ENCODE results near the gene SGPP1.
"Not testable (repeated sequence)": the region's sequence is repeated elsewhere in the genome, so short reads cannot be mapped to it uniquely, and the experiment has no call there.

SGPP1 gene

GRCh38 chr14:63725786-63726460, 1.9 kb downstream of the SGPP1 start:
- no peak for DNase-seq

GRCh38 chr14:63717702-63718101, 10.2 kb downstream of the SGPP1 start:
- DNase-seq, result no peak

GRCh38 chr14:63715360-63715759, 12.5 kb downstream of the SGPP1 start:
- no peak for DNase-seq

- no peak for DNase-seq
Measured at GRCh38 chr14:63713764-63714163, 14.1 kb downstream of the SGPP1 start.

GRCh38 chr14:63713058-63713457, 14.8 kb downstream of the SGPP1 start:
- no peak for DNase-seq

GRCh38 chr14:63712123-63712522, 15.7 kb downstream of the SGPP1 start:
- DNase-seq, result no peak

GRCh38 chr14:63710497-63710896, 17.4 kb downstream of the SGPP1 start:
- no peak for DNase-seq

- no peak for DNase-seq
Measured at GRCh38 chr14:63709589-63709988, 18.3 kb downstream of the SGPP1 start.

- no peak for DNase-seq
Measured at GRCh38 chr14:63707216-63707615, 20.6 kb downstream of the SGPP1 start.

- no peak for DNase-seq
Measured at GRCh38 chr14:63705561-63706070, 22.2 kb downstream of the SGPP1 start.

GRCh38 chr14:63702530-63702929, 25.3 kb downstream of the SGPP1 start:
- DNase-seq, result not testable (repeated sequence)

GRCh38 chr14:63701606-63702299, 26.1 kb downstream of the SGPP1 start:
- DNase-seq, result no peak

- peak; percentile 1 for DNase-seq
Measured at GRCh38 chr14:63692310-63693020, 35.4 kb downstream of the SGPP1 start.

- DNase-seq, result no peak
Measured at GRCh38 chr14:63689132-63689531, 38.7 kb downstream of the SGPP1 start.

- DNase-seq, result no peak
Measured at GRCh38 chr14:63686926-63687325, 40.9 kb downstream of the SGPP1 start.

GRCh38 chr14:63685401-63685800, 42.5 kb downstream of the SGPP1 start:
- no peak for DNase-seq

GRCh38 chr14:63682727-63683593, 44.9 kb downstream of the SGPP1 start:
- no peak for DNase-seq

GRCh38 chr14:63678536-63678935, 49.3 kb downstream of the SGPP1 start:
- DNase-seq, result no peak

GRCh38 chr14:63677891-63678379, 49.9 kb downstream of the SGPP1 start:
- DNase-seq, result no peak

GRCh38 chr14:63676615-63677014, 51.2 kb downstream of the SGPP1 start:
- no peak for DNase-seq

- DNase-seq, result no peak
Measured at GRCh38 chr14:63673886-63674497, 53.9 kb downstream of the SGPP1 start.

GRCh38 chr14:63673255-63673654, 54.6 kb downstream of the SGPP1 start:
- no peak for DNase-seq

Data from GDM1 (cell line).